AG10803 (cell line): ENCODE results near the gene BCLAF3.

Experiments used
- DNase-seq: peaks from one replicate; pipeline ENCODE4 v3.0.0; 2010; ENCODE audit warnings: low read depth
- H3K4me3 ChIP-seq: 2 replicates; pipeline ENCODE4 v1.5.1; 2011; ENCODE audit warnings: mild to moderate bottlenecking, low read length, control low read depth
- CTCF ChIP-seq: conservative IDR thresholded peaks from 2 replicates; pipeline ENCODE4 v1.5.1; 2011; ENCODE audit warnings: mild to moderate bottlenecking, low read length, control low read depth, inconsistent platforms

Gene BCLAF3

DNA sequence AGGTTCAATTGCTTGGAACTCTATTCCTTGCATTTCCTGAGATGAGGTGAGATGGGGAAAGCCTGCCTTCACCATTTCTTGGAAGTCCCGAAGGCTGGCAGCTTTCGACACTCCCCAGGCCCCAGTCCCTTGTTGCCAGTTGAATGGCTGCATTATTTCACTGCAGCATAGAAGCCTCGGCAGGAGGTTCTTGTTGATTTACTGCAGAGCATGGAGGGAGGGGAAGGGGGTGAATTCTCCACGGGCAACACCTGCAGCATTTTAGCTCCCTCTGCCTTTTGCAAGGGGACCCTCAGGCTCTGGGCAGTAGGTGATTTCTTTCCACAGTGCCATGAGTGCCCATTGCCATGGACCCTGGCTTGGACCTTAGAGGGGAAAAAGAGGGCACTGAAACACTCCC lies 10.7 kb upstream of the BCLAF3 start:
- no peak overlapping the region for H3K4me3 ChIP-seq
- DNase-seq, result no peak
- TF ChIP-seq CTCF, result no peak

- no peak for TF ChIP-seq CTCF
- H3K4me3 ChIP-seq, result peak overlapping the region; percentile 50
- no peak for DNase-seq
Observed at GRCh38 chrX:19991350-19991718, 473 bp upstream of the BCLAF3 start.

DNA sequence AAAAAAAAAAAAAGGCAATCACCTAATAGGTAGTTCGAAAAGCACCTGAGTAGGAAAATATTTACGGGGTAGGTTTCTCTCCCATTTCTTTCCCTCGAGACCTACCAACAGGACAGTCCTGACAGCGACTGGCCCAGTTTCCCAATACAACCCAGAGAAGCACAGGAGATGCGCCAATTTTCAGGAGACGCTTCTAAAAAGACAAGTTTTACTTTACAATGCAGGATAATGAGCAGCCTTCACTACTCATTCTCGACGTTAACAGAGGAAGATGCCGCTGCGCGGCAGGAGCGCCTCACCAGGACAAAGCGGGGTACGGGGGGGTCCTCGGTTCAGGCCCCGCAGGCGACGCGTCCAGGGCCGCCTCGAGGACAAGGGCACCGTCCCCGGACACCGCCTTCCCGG lies 708 bp downstream of the BCLAF3 start:
- H3K4me3 ChIP-seq, result peak overlapping the region; percentile 67
- DNase-seq, result peak; percentile 1
- TF ChIP-seq CTCF, result no peak

GRCh38 chrX:19987856-19988255 lies 3.0 kb downstream of the BCLAF3 start:
- H3K4me3 ChIP-seq, result no peak overlapping the region
- TF ChIP-seq CTCF, result no peak
- no peak for DNase-seq

DNA sequence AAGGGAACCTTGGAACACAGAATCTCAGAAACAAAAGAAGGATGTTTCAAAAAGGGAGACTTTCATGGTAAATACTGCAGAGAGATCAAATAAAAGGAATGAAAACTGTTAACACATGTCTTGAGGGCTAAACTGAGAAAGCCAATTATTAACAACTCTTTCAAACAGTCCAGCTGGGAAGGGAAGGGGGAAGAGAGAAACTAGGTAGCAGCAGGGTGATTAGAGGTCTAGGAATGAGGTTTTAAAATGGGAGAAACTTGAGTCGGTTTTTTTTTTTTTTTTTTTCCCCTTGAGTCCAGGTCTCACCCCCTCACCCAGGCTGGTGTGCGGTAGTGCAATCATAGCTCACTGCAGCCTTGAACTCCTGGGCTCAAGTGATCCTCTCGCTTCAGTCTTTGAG lies 4.3 kb downstream of the BCLAF3 start:
- H3K4me3 ChIP-seq, result no peak overlapping the region
- no peak for TF ChIP-seq CTCF
- DNase-seq, result peak; percentile 5

DNA sequence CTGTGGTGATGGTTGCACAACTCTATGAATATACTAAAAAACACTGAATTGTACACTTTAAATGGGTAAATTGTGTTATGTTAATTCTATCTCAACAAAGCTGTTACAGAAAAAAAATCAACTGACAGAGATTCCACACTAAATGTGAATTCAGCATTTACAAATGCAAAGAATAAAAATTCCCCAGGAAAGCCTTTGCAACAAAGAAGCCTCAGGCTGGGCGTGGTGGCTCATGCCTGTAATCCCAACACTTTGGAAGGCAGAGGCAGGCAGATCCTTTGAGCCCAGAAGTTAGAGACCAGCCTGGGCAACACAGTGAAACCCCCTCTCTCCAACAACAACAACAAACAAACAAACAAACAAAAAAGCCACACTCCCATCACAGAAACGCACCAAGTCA lies 8.9 kb downstream of the BCLAF3 start:
- TF ChIP-seq CTCF, result no peak
- H3K4me3 ChIP-seq, result no peak overlapping the region
- DNase-seq, result no peak

DNA sequence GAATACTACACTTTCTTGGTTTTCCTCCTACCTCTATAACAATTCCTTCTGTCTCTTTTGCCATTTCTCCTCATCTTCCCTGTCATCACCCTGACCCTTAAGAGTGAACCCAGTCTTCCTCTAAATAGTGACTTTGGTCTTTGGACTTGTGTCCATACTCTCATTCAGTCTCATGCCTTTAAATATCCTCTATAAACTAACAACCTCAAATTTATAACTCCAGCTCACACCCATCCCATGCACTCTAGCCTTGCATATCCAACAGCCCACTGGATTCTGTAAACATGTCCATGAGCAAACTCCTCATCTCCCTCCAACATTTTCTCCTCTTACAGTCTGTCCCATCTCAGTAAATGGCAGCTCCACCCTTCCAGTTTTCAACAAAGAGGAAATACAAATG lies 15.0 kb downstream of the BCLAF3 start:
- H3K4me3 ChIP-seq, result no peak overlapping the region
- no peak for DNase-seq
- TF ChIP-seq CTCF, result no peak
